OCI-LY7 (cell line): ENCODE measurements around the gene H2BK1. TPM values are rescaled to one million over a fixed set of nuclear protein-coding genes. Genes with fewer than 3 reads are reported as not detected.

Source experiments
- BruUV-seq: library from RNA; stranded (reverse); fragments of 400-500 nt; replicated peaks from 2 replicates; lab custom pipeline; 2021; lab: Mats Ljungman, UMichigan
- CTCF ChIA-PET: fragments of 300-600 bp; sonication (Branson Sonifier 250); formaldehyde crosslinking; loops from one replicate; lab custom pipeline; 2022; ENCODE audit warnings: antibody characterized with exemption; ENCODE audit not compliant: unreplicated experiment; lab: Charles Lee
- POLR2A ChIA-PET: fragments of 300-600 bp; sonication (Branson Sonifier 250); formaldehyde crosslinking; loops from one replicate; lab custom pipeline; 2022; ENCODE audit warnings: antibody characterized with exemption; lab: Charles Lee
- DNase-seq: peaks from one replicate; pipeline ENCODE4 v3.0.0-alpha.2; 2015; ENCODE audit warnings: low spot score
- H2AFZ ChIP-seq: fragments of 200-600 bp; sonication (generic), shearing (Covaris generic); 2 replicates; pipeline ENCODE4 v1.6.1; 2014; ENCODE audit warnings: mild to moderate bottlenecking, antibody characterized with exemption, low read length, moderate library complexity
- H3K27ac ChIP-seq: fragments of 200-600 bp; sonication (generic); 2 replicates; pipeline ENCODE4 v1.5.1; 2014; ENCODE audit warnings: mixed run types, low read depth, mild to moderate bottlenecking, moderate library complexity, low read length, inconsistent platforms; ENCODE audit not compliant: poor library complexity, severe bottlenecking
- H3K36me3 ChIP-seq: fragments of 200-600 bp; sonication (generic); 2 replicates; pipeline ENCODE4 v1.6.1; 2014; ENCODE audit warnings: mild to moderate bottlenecking, antibody characterized with exemption, low read length, moderate library complexity, mixed read lengths; ENCODE audit not compliant: insufficient read depth
- H3K4me1 ChIP-seq: fragments of 200-600 bp; sonication (generic); 2 replicates; pipeline ENCODE4 v1.5.1; 2014; ENCODE audit warnings: mild to moderate bottlenecking, low read length; ENCODE audit not compliant: insufficient read depth, poor library complexity, severe bottlenecking
- H3K4me2 ChIP-seq: fragments of 200-600 bp; sonication (generic); 2 replicates; pipeline ENCODE4 v1.6.1; 2014; ENCODE audit warnings: mild to moderate bottlenecking, low read length
- H3K4me3 ChIP-seq: fragments of 200-600 bp; sonication (generic); 2 replicates; pipeline ENCODE4 v1.5.1; 2014; ENCODE audit warnings: mild to moderate bottlenecking, low read depth, low read length; ENCODE audit not compliant: poor library complexity, severe bottlenecking
- H3K79me2 ChIP-seq: fragments of 200-600 bp; sonication (generic); 2 replicates; pipeline ENCODE4 v1.6.1; 2016; ENCODE audit warnings: low read depth, mild to moderate bottlenecking, low read length, moderate library complexity, mixed read lengths; ENCODE audit not compliant: insufficient read depth
- H3K9me2 ChIP-seq: fragments of 200-600 bp; sonication (generic); 2 replicates; pipeline ENCODE4 v1.6.1; 2016; ENCODE audit warnings: mild to moderate bottlenecking, low read length, mixed read lengths; ENCODE audit not compliant: insufficient read depth
- H3K9me3 ChIP-seq: fragments of 200-600 bp; sonication (generic); 2 replicates; pipeline ENCODE4 v1.6.1; 2014; ENCODE audit warnings: mild to moderate bottlenecking, mixed run types, low read length, mixed read lengths
- H4K20me1 ChIP-seq: fragments of 200-600 bp; sonication (generic); 2 replicates; pipeline ENCODE4 v1.6.1; 2014; ENCODE audit warnings: mild to moderate bottlenecking, antibody characterized with exemption, low read length, moderate library complexity, mixed read lengths; ENCODE audit not compliant: insufficient read depth
- CTCF ChIP-seq: fragments of 200-600 bp; sonication (generic); conservative IDR thresholded peaks from 2 replicates; pipeline ENCODE4 v1.5.1; 2014; ENCODE audit warnings: mild to moderate bottlenecking, antibody characterized with exemption, low read length, moderate library complexity, mixed read lengths
- EZH2phosphoT487 ChIP-seq: fragments of 200-600 bp; sonication (generic); IDR thresholded peaks from 2 replicates; pipeline ENCODE4 v1.6.1; 2018; ENCODE audit warnings: low read depth, borderline replicate concordance, mild to moderate bottlenecking, mixed run types, antibody characterized with exemption, low read length, moderate library complexity, mixed read lengths
- intact Hi-C: fragments of 100-400 bp; cut with micrococcal nuclease; formaldehyde crosslinking; loops from one replicate; pipeline ENCODE4 v1.10.0; 2022; ENCODE audit not compliant: unreplicated experiment
- total RNA-seq, 2 experiments: library from RNA; depleted of rRNA in 1 of 2; stranded (reverse); fragments of >200 nt in 1 of 2; shearing (Covaris generic) in 1 of 2; gene quantifications; 2 replicates each; pipeline ENCODE4 v1.2.3, GENCODE V29; 2014 to 2022

Gene H2BK1
- total RNA-seq, 2 experiments from 2014 or later = not detected

DNA sequence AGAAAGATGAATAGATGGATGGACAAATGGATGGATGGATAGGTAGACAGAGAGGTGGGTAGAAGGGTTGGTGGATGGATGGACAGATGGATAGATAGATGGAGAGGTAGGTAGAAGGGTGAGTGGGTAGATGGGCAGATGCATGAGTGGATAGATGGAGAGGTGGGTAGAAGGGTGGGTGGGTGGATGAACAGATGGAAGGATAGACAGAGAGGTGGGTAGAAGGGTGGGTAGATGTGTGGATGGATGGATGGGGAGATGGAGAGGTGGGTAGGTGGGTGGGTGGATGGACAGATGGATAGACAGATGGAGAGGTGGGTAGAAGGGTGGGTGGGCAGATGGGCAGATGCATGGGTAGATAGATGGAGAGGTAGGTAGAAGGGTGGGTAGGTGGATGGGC lies 12.4 kb downstream of the H2BK1 start:
- POLR2A ChIA-PET = no interaction called here
- no peaks in the 10 kb centered on the region for H3K9me3 ChIP-seq
- BruUV-seq = no TSS peak

DNA sequence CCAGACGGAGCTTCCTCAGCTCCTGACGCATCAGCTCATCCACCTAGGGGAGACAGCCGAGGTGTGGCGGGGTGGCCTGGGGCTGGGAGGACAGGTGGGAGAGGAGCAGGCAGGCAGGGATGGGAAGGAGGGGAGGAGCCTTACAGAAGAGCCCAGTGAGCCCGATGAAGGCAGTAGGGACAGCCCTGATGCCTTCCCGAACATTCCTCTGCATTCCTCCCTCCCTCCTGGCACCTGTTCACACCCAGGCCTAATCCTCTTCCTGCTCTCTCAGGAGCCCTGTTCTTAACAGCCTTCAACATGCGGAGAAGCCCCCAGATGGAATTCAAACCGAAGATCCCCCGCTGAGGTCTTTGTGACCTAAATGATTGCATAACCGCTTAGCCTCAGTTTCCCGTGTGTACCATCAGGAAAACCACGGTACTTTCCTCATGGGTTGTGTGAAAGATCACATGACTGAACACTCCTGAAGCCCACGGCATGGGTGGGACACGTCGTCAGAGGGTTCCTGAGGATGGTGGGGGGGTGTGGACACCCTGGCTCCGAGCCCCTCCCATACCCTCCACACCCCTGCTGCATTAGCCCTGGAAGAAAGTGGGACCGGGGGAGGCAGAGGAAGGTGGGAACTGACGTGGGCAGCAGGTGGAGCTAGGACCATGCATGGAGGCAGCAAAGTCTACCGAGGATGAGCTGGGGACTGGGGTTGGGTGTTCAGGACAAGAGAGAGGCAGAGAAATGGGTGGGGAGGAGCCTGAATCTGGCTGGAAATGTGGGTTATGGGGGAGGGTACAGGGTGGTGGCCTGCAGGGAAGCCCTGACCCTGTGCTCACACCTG lies 14.5 kb downstream of the H2BK1 start:
- intact Hi-C loops = no loop called here
- Histone ChIP-seq H3K4me3 (no peak overlapping the region), H3K79me2 (no peaks in the 10 kb centered on the region), H2AFZ (no peak overlapping the region), H3K9me3 (no peaks in the 10 kb centered on the region), H3K36me3 (no peaks in the 10 kb centered on the region), H3K4me1 (no peaks in the 10 kb centered on the region), H4K20me1 (no peaks in the 10 kb centered on the region), H3K4me2 (no peak overlapping the region), H3K27ac (no peak overlapping the region), H3K9me2 (no peaks in the 10 kb centered on the region)
- CTCF ChIA-PET = no interaction called here
- no peak for DNase-seq
- POLR2A ChIA-PET = no interaction called here
- no TSS peak for BruUV-seq
- no peak for TF ChIP-seq EZH2phosphoT487
- no peak for TF ChIP-seq CTCF

More for the DNA sequence above, 12.4 kb downstream of the H2BK1 start:
- Histone ChIP-seq H3K79me2 (no peaks in the 10 kb centered on the region), H3K9me2 (no peaks in the 10 kb centered on the region), H4K20me1 (no peaks in the 10 kb centered on the region), H3K4me2 (no peak overlapping the region), H3K4me1 (no peaks in the 10 kb centered on the region), H3K36me3 (no peaks in the 10 kb centered on the region), H3K27ac (no peak overlapping the region), H3K4me3 (no peak overlapping the region), H2AFZ (no peak overlapping the region)
- intact Hi-C loops = no loop called here
- CTCF ChIA-PET = no interaction called here
- no peak for DNase-seq
- TF ChIP-seq EZH2phosphoT487 = no peak
- TF ChIP-seq CTCF = no peak

- BruUV-seq = no TSS peak
- Histone ChIP-seq H2AFZ (no peak overlapping the region), H3K4me2 (no peak overlapping the region), H3K79me2 (no peaks in the 10 kb centered on the region), H3K9me2 (no peaks in the 10 kb centered on the region), H3K27ac (no peak overlapping the region), H3K4me3 (no peak overlapping the region), H3K36me3 (no peaks in the 10 kb centered on the region), H3K4me1 (no peaks in the 10 kb centered on the region), H4K20me1 (no peaks in the 10 kb centered on the region), H3K9me3 (no peaks in the 10 kb centered on the region)
- TF ChIP-seq EZH2phosphoT487 (no peak), CTCF (no peak)
- POLR2A ChIA-PET = interaction anchor here (0.6 to 1.0 kb wide), 2 partner anchors 35 to 1193 kb away, joined by 3 to 4 read pairs; no protein-coding TSS in a partner anchor
- CTCF ChIA-PET = no interaction called here
- no peak for DNase-seq
- intact Hi-C loops = no loop called here
These were observed 16.1 kb downstream of the H2BK1 start for GRCh38 chr7:151194188-151194587.
